Psoas muscle (tissue), 8 donors: ENCODE data around the gene PRIMA1. TPM values are rescaled to one million over a fixed set of nuclear protein-coding genes. Genes with fewer than 3 reads are reported as not detected.
A peak's percentile ranks its signal among the peaks of the same experiment; 100 is the strongest.

Source experiments
- ATAC-seq, 4 donors: fragments of 200-7000 bp; cut with Tn5 transposase; one replicate each; pipeline ENCODE4 v1.9.1; 2020; ENCODE audit warnings: moderate library complexity in 3 of 4, mild to moderate bottlenecking in 2 of 4
- DNase-seq, 2 donors: peaks; one replicate each; pipeline ENCODE4 v3.0.0-alpha.2; 2020
- H3K27ac ChIP-seq: fragments of 200-600 bp; one replicate; pipeline ENCODE4 v1.8.0; 2022
- H3K27me3 ChIP-seq, 3 donors: fragments of 200-600 bp in 1 of 3; one replicate each; pipeline versions ENCODE4 v1.6.1 to v1.8.0; 2013 to 2022; ENCODE audit warnings: low read length in 2 of 3, mild to moderate bottlenecking in 2 of 3, moderate library complexity in 1 of 3; ENCODE audit not compliant: insufficient read depth in 3 of 3
- H3K36me3 ChIP-seq, 2 donors: fragments of 200-600 bp in 1 of 2; one replicate each; pipeline versions ENCODE4 v1.6.1 to v1.8.0; 2013 to 2022; ENCODE audit warnings: low read depth in 1 of 2, mild to moderate bottlenecking in 1 of 2, moderate library complexity in 1 of 2; ENCODE audit not compliant: insufficient read depth in 1 of 2
- H3K4me1 ChIP-seq: fragments of 200-600 bp; one replicate; pipeline ENCODE4 v1.8.0; 2022
- H3K4me3 ChIP-seq: fragments of 200-600 bp; one replicate; pipeline ENCODE4 v1.8.0; 2022; ENCODE audit warnings: mild to moderate bottlenecking
- H3K9me3 ChIP-seq: fragments of 200-600 bp; one replicate; pipeline ENCODE4 v1.8.0; 2022
- WGBS, 3 donors: extraction: QIAGEN DNeasy Blood & Tissue Kit; methylation state at CpG; one replicate each; pipeline versions ENCODE4 v1.1.6 to v1.1.7; 2013; 5-methylcytosine and 5-hydroxymethylcytosine counted together
- intact Hi-C, 2 donors: fragments of 100-400 bp; cut with DNase I; formaldehyde crosslinking; loops; one replicate each; pipeline versions ENCODE4 v1.11.0 to v1.14.2; 2022
- polyA plus RNA-seq, 3 donors: library from polyadenylated mRNA; stranded (reverse); fragments of 200-250 nt; gene quantifications; one replicate each; pipeline ENCODE4 v1.2.3, GENCODE V29; 2013
- total RNA-seq, 4 donors: library from RNA; stranded (reverse); fragmentation: NEBNext Ultra II Directional in 2 of 4; extraction: Animal tissue kit (Norgen Biotek cat#: 25700) in 2 of 4; gene quantifications; one replicate each; pipeline versions ENCODE4 v1.2.1 to v1.2.4, GENCODE V29; 2021 to 2023
- TF ChIP-seq, protein P1 (sequence below): fragments of 200-600 bp; IDR thresholded peaks from one replicate; pipeline ENCODE4 v1.8.0; 2022; ENCODE audit warnings: antibody characterized with exemption
- donor health status: healthy with polysubstance abuse.
- donor health status: DM: no; HTN: no; CAD: no; lungs with moderate emphysema.
- donor health status: Bipolar disorder and iron deficiency.
- donor health status: healthy.
- donor health status: DM: yes; HTN: yes; CAD: no.
- donor health status: DM: no; HTN: no; CAD: no.
- donor health status: DM: no; HTN: no; CAD: no.
- donor health status: DM: yes; HTN: yes; CAD: no.

Gene PRIMA1
- total and polyA plus RNA-seq, 7 donors: 0.17 to 0.77 (median 0.19) TPM

DNA sequence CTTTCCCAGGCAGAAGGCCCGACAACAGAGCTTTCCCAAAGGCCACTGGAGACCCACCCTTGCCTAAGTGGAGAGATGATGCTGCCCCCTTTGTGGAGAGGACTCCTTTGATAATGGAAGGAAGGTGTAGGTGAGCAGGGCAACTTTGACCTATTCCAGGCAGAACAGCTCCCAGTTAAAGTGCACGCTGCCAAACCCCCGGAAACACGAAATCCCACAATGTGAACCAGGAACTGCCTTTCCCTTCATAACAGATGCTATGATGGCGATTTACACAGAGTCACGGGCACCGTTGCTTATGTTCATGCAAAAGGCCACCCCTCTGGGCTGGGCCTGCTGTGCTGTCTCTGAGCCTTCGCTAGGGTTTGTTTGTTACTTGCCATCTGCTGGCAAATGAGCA is 34.6 kb downstream of the PRIMA1 start:
- TF ChIP-seq, protein P1, sequence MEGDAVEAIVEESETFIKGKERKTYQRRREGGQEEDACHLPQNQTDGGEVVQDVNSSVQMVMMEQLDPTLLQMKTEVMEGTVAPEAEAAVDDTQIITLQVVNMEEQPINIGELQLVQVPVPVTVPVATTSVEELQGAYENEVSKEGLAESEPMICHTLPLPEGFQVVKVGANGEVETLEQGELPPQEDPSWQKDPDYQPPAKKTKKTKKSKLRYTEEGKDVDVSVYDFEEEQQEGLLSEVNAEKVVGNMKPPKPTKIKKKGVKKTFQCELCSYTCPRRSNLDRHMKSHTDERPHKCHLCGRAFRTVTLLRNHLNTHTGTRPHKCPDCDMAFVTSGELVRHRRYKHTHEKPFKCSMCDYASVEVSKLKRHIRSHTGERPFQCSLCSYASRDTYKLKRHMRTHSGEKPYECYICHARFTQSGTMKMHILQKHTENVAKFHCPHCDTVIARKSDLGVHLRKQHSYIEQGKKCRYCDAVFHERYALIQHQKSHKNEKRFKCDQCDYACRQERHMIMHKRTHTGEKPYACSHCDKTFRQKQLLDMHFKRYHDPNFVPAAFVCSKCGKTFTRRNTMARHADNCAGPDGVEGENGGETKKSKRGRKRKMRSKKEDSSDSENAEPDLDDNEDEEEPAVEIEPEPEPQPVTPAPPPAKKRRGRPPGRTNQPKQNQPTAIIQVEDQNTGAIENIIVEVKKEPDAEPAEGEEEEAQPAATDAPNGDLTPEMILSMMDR: no peak
- 74 to 85% (median 74%) methylated on average over 8 of the region's 8 CpGs for WGBS, 3 donors
- DNase-seq (no peak), ATAC-seq (no peak)
- Histone ChIP-seq H3K27me3 (no peaks in the 10 kb centered on the region), H3K27ac (no peak overlapping the region), H3K36me3 (no peaks in the 10 kb centered on the region), H3K9me3 (no peaks in the 10 kb centered on the region), H3K4me1 (no peaks in the 10 kb centered on the region), H3K4me3 (no peak overlapping the region)
- intact Hi-C loops: no loop called here

DNA sequence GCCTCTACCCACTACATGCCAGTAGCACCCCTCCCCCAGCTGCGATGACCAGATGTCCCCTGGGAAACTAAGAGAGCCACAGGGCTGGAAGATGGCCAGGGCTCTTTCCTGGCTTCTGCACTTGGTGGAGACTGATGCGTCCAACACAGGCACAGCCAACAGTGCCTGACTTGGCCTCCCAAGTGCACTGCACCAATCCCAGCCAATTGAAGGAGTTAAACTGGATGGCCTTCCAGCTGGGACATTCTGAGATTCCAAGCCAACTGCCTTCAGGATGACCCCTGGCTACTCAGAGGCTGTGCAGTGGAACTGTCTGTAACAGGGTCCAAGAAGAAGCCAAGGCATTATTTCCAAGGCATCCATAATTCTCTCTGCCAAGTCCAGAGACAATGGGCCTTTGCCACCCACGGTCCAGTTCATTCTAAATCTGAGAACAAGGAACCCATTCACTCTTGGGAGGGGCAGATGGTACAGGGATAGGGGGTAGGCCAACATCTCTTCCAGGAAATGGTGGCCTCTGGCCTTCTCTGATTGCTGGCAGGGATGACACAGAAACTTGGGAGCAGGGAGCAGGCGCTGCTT is 35.2 kb downstream of the PRIMA1 start:
- TF ChIP-seq, protein P1: no peak
- WGBS, 3 donors: 24 to 34% (median 29%) methylated on average over 4 of the region's 4 CpGs
- H3K4me1 ChIP-seq: no peaks in the 10 kb centered on the region
- no peak overlapping the region for H3K4me3 ChIP-seq
- H3K36me3 ChIP-seq: no peaks in the 10 kb centered on the region
- H3K27me3 ChIP-seq: no peaks in the 10 kb centered on the region
- intact Hi-C loops: no loop called here
- ATAC-seq: peak in 1 of 4 donors; percentile 43
- no peaks in the 10 kb centered on the region for H3K9me3 ChIP-seq
- H3K27ac ChIP-seq: no peak overlapping the region
- no peak for DNase-seq

DNA sequence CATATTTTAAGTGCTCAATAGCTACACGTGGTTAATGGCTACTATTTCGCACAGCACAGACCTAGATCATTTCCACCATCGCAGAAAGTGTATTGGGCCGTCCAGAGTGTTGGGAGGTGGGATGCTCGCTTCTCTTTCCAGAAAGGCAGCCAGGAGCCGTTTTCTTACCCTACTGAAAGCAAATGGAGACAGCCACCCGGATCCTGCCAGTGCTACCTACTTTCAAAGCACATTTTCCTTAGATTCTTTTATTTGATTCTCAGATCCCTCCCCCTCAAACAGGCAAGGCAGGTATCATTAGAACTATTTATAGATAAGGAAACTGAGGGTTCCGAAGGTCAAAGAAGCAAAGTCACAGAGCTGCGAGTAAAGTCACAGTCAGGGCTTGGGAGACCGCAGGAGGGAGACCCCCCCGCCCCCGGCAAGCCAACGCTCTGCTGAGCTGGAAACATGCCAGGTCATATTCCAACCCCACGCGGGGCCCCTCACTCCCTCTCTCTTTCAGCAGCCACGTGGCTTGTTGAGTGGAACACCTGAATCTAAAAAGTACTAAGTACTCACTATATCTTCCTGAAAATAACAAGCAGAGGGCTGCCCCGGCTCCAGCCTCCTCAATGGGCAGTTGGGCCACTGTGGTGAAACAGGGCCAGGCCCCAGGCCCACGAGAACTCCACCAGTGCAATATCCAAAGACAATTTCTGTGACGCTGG is 36.2 kb downstream of the PRIMA1 start:
- no peak for ATAC-seq
- no peak overlapping the region for H3K27ac ChIP-seq
- TF ChIP-seq, protein P1: no peak
- no peaks in the 10 kb centered on the region for H3K4me1 ChIP-seq
- no peaks in the 10 kb centered on the region for H3K9me3 ChIP-seq
- no peaks in the 10 kb centered on the region for H3K27me3 ChIP-seq
- 61 to 66% (median 64%) methylated on average over 19 of the region's 19 CpGs for WGBS, 3 donors
- DNase-seq: no peak
- no peak overlapping the region for H3K4me3 ChIP-seq
- intact Hi-C loops: no loop called here
- H3K36me3 ChIP-seq: no peaks in the 10 kb centered on the region

DNA sequence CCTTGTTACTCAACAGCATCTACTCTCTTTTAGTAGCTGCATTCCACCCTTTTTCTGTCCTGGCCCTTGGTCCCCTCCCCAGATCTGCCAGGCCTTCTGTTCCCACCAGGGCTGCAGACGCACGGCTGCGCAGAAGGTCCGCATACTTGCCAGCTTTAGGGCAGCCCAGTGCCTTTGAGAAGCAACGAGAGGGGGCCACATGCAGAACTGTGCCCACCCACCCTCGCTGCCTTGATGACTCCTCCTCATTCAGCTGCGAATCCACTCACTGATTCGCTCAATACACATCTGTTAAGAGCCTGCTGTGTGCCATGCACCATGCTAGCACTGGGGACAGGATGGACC is 39.2 kb downstream of the PRIMA1 start:
- no peak for ATAC-seq
- H3K4me3 ChIP-seq: no peak overlapping the region
- H3K27me3 ChIP-seq: no peaks in the 10 kb centered on the region
- TF ChIP-seq, protein P1: no peak
- H3K27ac ChIP-seq: no peak overlapping the region
- intact Hi-C loops: no loop called here
- DNase-seq: no peak
- no peaks in the 10 kb centered on the region for H3K9me3 ChIP-seq
- 97 to 98% (median 97%) methylated on average over 8 of the region's 8 CpGs for WGBS, 3 donors
- H3K4me1 ChIP-seq: no peaks in the 10 kb centered on the region
- no peaks in the 10 kb centered on the region for H3K36me3 ChIP-seq
